ENCODE data around the gene BEST3.

DNA sequence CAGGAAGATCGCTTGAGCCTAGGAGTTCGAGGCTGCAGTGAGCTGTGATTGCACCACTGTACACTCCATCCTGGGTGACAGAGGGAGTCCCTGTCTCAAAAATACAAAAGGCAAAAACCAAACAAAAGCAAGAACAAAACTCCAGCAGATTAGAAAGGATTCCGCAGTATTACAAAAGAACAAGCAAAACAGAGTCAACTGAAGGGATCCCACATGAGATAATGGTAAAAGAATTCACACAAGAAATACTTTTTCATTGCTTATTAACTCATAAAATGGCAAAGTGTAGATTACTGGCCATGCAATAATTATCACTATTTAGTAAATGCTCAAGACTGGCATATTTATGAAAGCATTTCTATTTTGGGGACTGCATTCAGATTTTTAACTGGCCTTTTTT is 35.4 kb downstream of the BEST3 start:
- TF ChIP-seq EZH2 (IDR thresholded peaks at IDR 0.05) (no peak), POLR2AphosphoS5 (IDR thresholded peaks at IDR 0.05; ENCODE audit: borderline replicate concordance, low read depth, low read length) (no peak)

All from SK-N-MC (cell line).